ENCODE data around the gene GET3.
"Not testable (repeated sequence)": the region's sequence is repeated elsewhere in the genome, so short reads cannot be mapped to it uniquely, and the experiment has no call there.

The GET3 gene

DNA sequence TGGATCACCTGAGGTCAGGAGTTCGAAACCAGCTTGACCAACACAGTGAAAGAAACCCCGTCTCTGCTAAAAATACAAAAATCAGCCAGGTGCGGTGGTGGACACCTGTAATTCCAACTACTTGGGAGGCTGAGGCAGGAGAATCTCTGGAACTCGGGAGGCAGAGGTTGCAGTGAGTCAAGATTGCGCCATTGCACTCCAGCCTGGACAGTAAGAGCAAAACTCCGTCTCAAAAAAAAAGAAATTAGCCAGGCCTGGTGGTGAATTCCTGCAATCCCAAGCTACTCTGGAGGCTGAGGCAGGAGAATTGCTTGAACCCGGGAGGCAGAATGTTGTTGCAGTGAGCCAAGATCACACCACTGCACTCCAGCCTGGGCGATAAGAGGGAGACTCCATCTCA is 28.7 kb upstream of the GET3 start:
- H3K36me3 ChIP-seq (ENCODE audit: insufficient read depth) = peaks cover 5% of the 10 kb centered on the region; the same call in 1 of the 2 replicates
- H3K4me1 ChIP-seq (ENCODE audit: low read depth, poor library complexity, severe bottlenecking) = no peaks in the 10 kb centered on the region
- TF ChIP-seq, protein P1, sequence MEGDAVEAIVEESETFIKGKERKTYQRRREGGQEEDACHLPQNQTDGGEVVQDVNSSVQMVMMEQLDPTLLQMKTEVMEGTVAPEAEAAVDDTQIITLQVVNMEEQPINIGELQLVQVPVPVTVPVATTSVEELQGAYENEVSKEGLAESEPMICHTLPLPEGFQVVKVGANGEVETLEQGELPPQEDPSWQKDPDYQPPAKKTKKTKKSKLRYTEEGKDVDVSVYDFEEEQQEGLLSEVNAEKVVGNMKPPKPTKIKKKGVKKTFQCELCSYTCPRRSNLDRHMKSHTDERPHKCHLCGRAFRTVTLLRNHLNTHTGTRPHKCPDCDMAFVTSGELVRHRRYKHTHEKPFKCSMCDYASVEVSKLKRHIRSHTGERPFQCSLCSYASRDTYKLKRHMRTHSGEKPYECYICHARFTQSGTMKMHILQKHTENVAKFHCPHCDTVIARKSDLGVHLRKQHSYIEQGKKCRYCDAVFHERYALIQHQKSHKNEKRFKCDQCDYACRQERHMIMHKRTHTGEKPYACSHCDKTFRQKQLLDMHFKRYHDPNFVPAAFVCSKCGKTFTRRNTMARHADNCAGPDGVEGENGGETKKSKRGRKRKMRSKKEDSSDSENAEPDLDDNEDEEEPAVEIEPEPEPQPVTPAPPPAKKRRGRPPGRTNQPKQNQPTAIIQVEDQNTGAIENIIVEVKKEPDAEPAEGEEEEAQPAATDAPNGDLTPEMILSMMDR (conservative IDR thresholded peaks at IDR 0.05; ENCODE audit: low read depth, low read length) = no peak
- no peaks in the 10 kb centered on the region for H4K20me1 ChIP-seq (ENCODE audit: insufficient read depth)
- H3K4me3 ChIP-seq (IDR thresholded peaks at IDR 0.05; ENCODE audit: insufficient read depth, low read depth, low read length) = no peak overlapping the region
- H2AFZ ChIP-seq (ENCODE audit: low read depth) = no peak overlapping the region
- no peaks in the 10 kb centered on the region for H3K79me2 ChIP-seq (ENCODE audit: insufficient read depth, low read depth)
- no peak overlapping the region for H3K9ac ChIP-seq
- H3K4me2 ChIP-seq = no peak overlapping the region
- no peak overlapping the region for H3K27ac ChIP-seq
- H3K27me3 ChIP-seq (ENCODE audit: insufficient read depth, low read depth) = no peaks in the 10 kb centered on the region

DNA sequence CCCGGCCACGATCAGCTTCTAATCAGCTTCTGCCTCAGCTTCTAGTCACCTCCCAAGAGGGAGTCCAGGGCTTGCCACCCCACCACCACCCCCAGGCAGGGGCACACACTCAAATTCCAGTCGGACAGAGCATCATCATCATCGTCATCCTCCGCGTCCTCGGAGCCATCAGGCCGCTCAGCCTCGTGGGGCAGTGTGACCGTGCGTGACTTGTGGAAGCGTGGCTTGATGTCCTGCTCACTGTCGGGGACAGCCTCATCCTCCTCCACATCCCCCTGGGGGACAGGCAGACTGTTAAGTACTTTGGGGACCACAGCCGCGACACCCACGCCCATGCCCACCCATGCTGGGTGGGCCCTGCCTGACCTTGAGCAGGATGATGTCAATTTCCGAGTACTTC is 26.1 kb upstream of the GET3 start:
- no peaks in the 10 kb centered on the region for H3K27me3 ChIP-seq (ENCODE audit: insufficient read depth, low read depth)
- no peak overlapping the region for H3K27ac ChIP-seq
- no peaks in the 10 kb centered on the region for H4K20me1 ChIP-seq (ENCODE audit: insufficient read depth)
- H3K4me3 ChIP-seq (IDR thresholded peaks at IDR 0.05; ENCODE audit: insufficient read depth, low read depth, low read length) = no peak overlapping the region
- TF ChIP-seq, protein P1 (conservative IDR thresholded peaks at IDR 0.05; ENCODE audit: low read depth, low read length) = no peak
- H3K36me3 ChIP-seq (ENCODE audit: insufficient read depth) = peaks cover 10% of the 10 kb centered on the region; the same call in 1 of the 2 replicates
- no peak overlapping the region for H2AFZ ChIP-seq (ENCODE audit: low read depth)
- H3K4me2 ChIP-seq = no peak overlapping the region
- no peak overlapping the region for H3K9ac ChIP-seq
- H3K79me2 ChIP-seq (ENCODE audit: insufficient read depth, low read depth) = no peaks in the 10 kb centered on the region
- H3K4me1 ChIP-seq (ENCODE audit: low read depth, poor library complexity, severe bottlenecking) = no peaks in the 10 kb centered on the region

DNA sequence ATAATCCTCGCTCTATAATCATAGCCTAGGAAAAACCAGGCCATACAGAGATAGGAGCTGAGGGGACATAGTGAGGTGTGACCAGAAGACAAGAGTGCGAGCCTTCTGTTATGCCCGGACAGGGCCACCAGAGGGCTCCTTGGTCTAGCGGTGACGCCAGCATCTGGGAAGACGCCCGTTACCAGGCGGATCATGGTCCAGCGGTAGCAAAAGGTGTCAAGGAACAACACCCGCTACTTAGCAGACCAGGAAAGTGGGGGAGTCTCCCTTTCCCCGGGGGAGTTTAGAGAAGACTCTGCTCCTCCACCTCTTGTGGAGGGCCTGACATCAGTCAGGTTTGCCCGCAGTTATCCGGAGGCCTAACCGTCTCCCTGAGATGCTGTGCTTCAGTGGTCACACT is 25.2 kb upstream of the GET3 start:
- not testable (repeated sequence) for H3K9ac ChIP-seq; H3K79me2 ChIP-seq (ENCODE audit: insufficient read depth, low read depth); H3K4me2 ChIP-seq; H2AFZ ChIP-seq (ENCODE audit: low read depth); H3K4me1 ChIP-seq (ENCODE audit: low read depth, poor library complexity, severe bottlenecking); H3K27ac ChIP-seq; H3K4me3 ChIP-seq (IDR thresholded peaks at IDR 0.05; ENCODE audit: insufficient read depth, low read depth, low read length); H3K27me3 ChIP-seq (ENCODE audit: insufficient read depth, low read depth); H4K20me1 ChIP-seq (ENCODE audit: insufficient read depth)
- peaks cover 10% of the 10 kb centered on the region; the same call in 1 of the 2 replicates for H3K36me3 ChIP-seq (ENCODE audit: insufficient read depth)
- TF ChIP-seq, protein P1 (conservative IDR thresholded peaks at IDR 0.05; ENCODE audit: low read depth, low read length) = 0 out of 2 replicates have a peak, but pooled peaks have one; percentile 24

DNA sequence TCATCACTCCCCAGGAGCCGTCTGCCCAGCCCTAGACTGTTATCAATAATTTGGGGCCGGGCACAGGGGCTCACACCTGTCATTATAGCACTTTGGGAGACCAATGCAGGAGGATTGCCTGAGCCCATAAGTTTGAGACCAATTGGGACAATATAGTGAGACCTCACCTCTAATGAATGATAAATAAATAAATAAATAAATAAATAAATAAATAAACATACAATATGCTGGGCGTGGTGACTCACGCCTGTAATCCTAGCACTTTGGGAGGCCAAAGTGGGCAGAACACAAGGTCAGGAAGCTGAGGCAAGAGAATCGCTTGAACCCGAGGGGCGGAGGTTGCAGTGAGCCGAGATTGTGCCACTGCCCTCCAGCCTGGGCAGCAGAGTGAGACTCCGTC is 24.0 kb upstream of the GET3 start:
- not testable (repeated sequence) for H3K9ac ChIP-seq; H4K20me1 ChIP-seq (ENCODE audit: insufficient read depth); H3K27me3 ChIP-seq (ENCODE audit: insufficient read depth, low read depth); H3K4me2 ChIP-seq; H2AFZ ChIP-seq (ENCODE audit: low read depth); H3K4me3 ChIP-seq (IDR thresholded peaks at IDR 0.05; ENCODE audit: insufficient read depth, low read depth, low read length); H3K27ac ChIP-seq
- Histone ChIP-seq H3K4me1 (ENCODE audit: low read depth, poor library complexity, severe bottlenecking) (peaks cover 15% of the 10 kb centered on the region), H3K36me3 (ENCODE audit: insufficient read depth) (peaks cover 12% of the 10 kb centered on the region; the same call in 1 of the 2 replicates), H3K79me2 (ENCODE audit: insufficient read depth, low read depth) (peaks cover 11% of the 10 kb centered on the region; the same call in 1 of the 2 replicates)

DNA sequence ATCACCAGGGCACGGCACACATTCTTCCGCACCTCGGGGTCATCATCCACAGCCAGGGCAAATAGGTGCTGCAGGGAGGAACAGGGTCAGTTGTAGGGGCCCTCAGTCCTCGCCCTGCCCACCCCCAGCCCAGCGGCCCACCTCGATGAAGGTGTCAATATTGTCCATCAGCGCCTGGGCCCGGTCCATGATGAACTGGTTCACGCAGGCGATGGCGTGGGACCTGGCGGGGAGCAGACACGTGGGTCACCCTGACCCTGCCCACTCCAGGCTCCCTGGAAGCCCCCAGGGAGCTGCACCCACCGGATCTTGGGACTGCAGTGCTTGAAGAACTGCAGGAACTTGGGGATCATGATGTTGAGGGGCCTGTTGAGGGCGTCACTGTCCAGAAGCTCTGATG is 22.2 kb upstream of the GET3 start:
- Histone ChIP-seq H4K20me1 (ENCODE audit: insufficient read depth) (no peaks in the 10 kb centered on the region), H3K4me3 (IDR thresholded peaks at IDR 0.05; ENCODE audit: insufficient read depth, low read depth, low read length) (no peak overlapping the region), H3K9ac (no peak overlapping the region), H2AFZ (ENCODE audit: low read depth) (no peak overlapping the region), H3K27ac (no peak overlapping the region), H3K4me2 (no peak overlapping the region), H3K27me3 (ENCODE audit: insufficient read depth, low read depth) (no peaks in the 10 kb centered on the region), H3K79me2 (ENCODE audit: insufficient read depth, low read depth) (peaks cover 29% of the 10 kb centered on the region), H3K4me1 (ENCODE audit: low read depth, poor library complexity, severe bottlenecking) (peaks cover 29% of the 10 kb centered on the region), H3K36me3 (ENCODE audit: insufficient read depth) (peaks cover 17% of the 10 kb centered on the region; the same call in 1 of the 2 replicates)
- TF ChIP-seq, protein P1 (conservative IDR thresholded peaks at IDR 0.05; ENCODE audit: low read depth, low read length) = no peak
